Measurements from ENCODE around the gene IMMP2L.

The IMMP2L gene

GRCh38 chr7:110994028-110994967 is 568.0 kb downstream of the IMMP2L start:
- DNase-seq (ENCODE audit: low read depth), result no peak

GRCh38 chr7:110988890-110989501 is 573.3 kb downstream of the IMMP2L start:
- no peak overlapping the region for H3K4me3 ChIP-seq (ENCODE audit: control insufficient read depth, low read depth, low read length)
- peak; percentile 22 for DNase-seq (ENCODE audit: low read depth)
- TF ChIP-seq, protein P1, sequence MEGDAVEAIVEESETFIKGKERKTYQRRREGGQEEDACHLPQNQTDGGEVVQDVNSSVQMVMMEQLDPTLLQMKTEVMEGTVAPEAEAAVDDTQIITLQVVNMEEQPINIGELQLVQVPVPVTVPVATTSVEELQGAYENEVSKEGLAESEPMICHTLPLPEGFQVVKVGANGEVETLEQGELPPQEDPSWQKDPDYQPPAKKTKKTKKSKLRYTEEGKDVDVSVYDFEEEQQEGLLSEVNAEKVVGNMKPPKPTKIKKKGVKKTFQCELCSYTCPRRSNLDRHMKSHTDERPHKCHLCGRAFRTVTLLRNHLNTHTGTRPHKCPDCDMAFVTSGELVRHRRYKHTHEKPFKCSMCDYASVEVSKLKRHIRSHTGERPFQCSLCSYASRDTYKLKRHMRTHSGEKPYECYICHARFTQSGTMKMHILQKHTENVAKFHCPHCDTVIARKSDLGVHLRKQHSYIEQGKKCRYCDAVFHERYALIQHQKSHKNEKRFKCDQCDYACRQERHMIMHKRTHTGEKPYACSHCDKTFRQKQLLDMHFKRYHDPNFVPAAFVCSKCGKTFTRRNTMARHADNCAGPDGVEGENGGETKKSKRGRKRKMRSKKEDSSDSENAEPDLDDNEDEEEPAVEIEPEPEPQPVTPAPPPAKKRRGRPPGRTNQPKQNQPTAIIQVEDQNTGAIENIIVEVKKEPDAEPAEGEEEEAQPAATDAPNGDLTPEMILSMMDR (conservative IDR thresholded peaks at IDR 0.05; ENCODE audit: control insufficient read depth, insufficient read depth, low read depth, low read length), result no peak

More at GRCh38 chr7:110994028-110994967, 568.0 kb downstream of the IMMP2L start:
- H3K4me3 ChIP-seq (ENCODE audit: control insufficient read depth, low read depth, low read length), result no peak overlapping the region
- TF ChIP-seq, protein P1 (conservative IDR thresholded peaks at IDR 0.05; ENCODE audit: control insufficient read depth, insufficient read depth, low read depth, low read length), result no peak

DNA sequence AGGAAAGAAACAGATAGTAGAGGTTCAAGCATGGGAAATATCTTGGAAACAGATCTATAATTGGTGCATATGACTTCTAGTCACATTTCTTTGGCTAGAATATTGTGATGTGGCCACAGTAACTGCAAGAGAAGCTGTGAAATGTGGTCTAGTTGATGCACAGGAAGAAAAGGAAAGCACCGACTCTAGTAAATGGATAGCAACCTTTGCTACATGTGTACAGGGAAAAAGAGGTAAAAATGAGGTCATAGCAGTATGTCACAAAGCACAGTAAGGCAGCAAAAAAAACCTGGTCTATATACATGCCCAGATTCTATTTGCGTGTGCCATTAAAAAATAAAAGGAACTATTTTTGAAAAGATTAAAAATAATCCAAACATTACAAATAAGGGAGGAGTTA is 573.9 kb downstream of the IMMP2L start:
- DNase-seq (ENCODE audit: low read depth), result no peak
- H3K4me3 ChIP-seq (ENCODE audit: control insufficient read depth, low read depth, low read length), result no peak overlapping the region
- TF ChIP-seq, protein P1 (conservative IDR thresholded peaks at IDR 0.05; ENCODE audit: control insufficient read depth, insufficient read depth, low read depth, low read length), result no peak

DNA sequence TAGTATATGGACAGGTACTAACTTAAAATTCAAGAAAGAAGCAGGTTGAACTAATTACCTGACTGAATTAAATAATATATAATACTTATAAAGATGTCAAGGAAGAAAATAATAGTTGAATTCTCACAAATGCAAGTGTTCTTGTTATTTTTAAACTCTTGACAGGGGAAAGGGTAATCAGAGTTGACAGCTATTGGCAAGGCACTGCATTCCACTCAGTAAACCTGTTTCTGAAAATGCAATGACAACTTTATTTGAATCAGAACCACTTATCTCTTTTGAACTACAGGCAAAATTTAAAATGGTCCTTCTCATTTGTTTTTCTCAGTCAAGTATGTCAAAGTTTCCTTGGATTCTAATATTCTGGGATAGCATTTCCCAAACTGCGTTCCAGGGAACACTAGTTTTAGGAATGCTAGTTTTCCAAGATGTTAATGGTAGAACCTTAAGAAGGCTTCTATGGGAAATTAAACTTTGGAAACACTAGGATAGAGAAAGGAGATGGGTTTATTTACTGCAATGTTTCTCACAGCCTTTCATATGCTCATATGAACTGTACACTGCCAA is 575.1 kb downstream of the IMMP2L start:
- TF ChIP-seq, protein P1 (conservative IDR thresholded peaks at IDR 0.05; ENCODE audit: control insufficient read depth, insufficient read depth, low read depth, low read length), result no peak
- H3K4me3 ChIP-seq (ENCODE audit: control insufficient read depth, low read depth, low read length), result no peak overlapping the region
- no peak for DNase-seq (ENCODE audit: low read depth)

- no peak overlapping the region for H3K4me3 ChIP-seq (ENCODE audit: control insufficient read depth, low read depth, low read length)
- TF ChIP-seq, protein P1 (conservative IDR thresholded peaks at IDR 0.05; ENCODE audit: control insufficient read depth, insufficient read depth, low read depth, low read length), result no peak
- no peak for DNase-seq (ENCODE audit: low read depth)
Observed at GRCh38 chr7:110983822-110984456, 578.4 kb downstream of the IMMP2L start.

- H3K4me3 ChIP-seq (ENCODE audit: control insufficient read depth, low read depth, low read length), result no peak overlapping the region
- TF ChIP-seq, protein P1 (conservative IDR thresholded peaks at IDR 0.05; ENCODE audit: control insufficient read depth, insufficient read depth, low read depth, low read length), result no peak
- no peak for DNase-seq (ENCODE audit: low read depth)
Observed at GRCh38 chr7:110977127-110977737, 585.1 kb downstream of the IMMP2L start.
